Measurements from ENCODE around the gene RBP4. TPM values are rescaled to one million over a fixed set of nuclear protein-coding genes. Genes with fewer than 3 reads are reported as not detected.
A peak's percentile ranks its signal among the peaks of the same experiment; 100 is the strongest.

RBP4 gene
- total RNA-seq, 6 experiments from 2014 or later: not detected

DNA sequence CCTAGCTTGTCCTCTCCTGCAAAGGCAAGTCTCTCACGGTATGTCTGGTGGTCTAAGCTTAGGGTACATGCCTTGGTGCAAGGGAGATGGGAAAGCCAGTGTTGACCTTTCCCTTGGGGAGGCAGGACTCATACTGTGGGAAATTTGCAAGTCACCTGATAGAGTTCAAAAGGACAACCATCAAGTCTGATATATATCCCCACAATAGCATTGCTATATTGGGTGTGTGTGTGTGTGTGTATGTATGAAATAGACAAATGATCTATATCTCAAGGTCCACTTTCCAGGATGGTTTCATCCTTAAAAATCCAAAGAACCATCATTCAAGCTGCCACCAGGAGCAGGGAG is 46.7 kb downstream of the RBP4 start:
- peaks cover 15% of the 10 kb centered on the region for H3K4me1 Mint-ChIP-seq (ENCODE audit: low read depth)
- H3K36me3 Mint-ChIP-seq (ENCODE audit: low read depth): peaks cover under 1% of the 10 kb centered on the region; the same call in 1 of the 2 replicates
- peaks cover 2% of the 10 kb centered on the region for H3K9me3 Mint-ChIP-seq
- H3K27ac Mint-ChIP-seq: no peak overlapping the region
- no peak overlapping the region for H3K4me3 Mint-ChIP-seq
- no peak for DNase-seq
- peaks cover 16% of the 10 kb centered on the region for H3K27me3 Mint-ChIP-seq (ENCODE audit: insufficient read depth)
- TF ChIP-seq, protein P1, sequence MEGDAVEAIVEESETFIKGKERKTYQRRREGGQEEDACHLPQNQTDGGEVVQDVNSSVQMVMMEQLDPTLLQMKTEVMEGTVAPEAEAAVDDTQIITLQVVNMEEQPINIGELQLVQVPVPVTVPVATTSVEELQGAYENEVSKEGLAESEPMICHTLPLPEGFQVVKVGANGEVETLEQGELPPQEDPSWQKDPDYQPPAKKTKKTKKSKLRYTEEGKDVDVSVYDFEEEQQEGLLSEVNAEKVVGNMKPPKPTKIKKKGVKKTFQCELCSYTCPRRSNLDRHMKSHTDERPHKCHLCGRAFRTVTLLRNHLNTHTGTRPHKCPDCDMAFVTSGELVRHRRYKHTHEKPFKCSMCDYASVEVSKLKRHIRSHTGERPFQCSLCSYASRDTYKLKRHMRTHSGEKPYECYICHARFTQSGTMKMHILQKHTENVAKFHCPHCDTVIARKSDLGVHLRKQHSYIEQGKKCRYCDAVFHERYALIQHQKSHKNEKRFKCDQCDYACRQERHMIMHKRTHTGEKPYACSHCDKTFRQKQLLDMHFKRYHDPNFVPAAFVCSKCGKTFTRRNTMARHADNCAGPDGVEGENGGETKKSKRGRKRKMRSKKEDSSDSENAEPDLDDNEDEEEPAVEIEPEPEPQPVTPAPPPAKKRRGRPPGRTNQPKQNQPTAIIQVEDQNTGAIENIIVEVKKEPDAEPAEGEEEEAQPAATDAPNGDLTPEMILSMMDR (IDR thresholded peaks at IDR 0.05): no peak

DNA sequence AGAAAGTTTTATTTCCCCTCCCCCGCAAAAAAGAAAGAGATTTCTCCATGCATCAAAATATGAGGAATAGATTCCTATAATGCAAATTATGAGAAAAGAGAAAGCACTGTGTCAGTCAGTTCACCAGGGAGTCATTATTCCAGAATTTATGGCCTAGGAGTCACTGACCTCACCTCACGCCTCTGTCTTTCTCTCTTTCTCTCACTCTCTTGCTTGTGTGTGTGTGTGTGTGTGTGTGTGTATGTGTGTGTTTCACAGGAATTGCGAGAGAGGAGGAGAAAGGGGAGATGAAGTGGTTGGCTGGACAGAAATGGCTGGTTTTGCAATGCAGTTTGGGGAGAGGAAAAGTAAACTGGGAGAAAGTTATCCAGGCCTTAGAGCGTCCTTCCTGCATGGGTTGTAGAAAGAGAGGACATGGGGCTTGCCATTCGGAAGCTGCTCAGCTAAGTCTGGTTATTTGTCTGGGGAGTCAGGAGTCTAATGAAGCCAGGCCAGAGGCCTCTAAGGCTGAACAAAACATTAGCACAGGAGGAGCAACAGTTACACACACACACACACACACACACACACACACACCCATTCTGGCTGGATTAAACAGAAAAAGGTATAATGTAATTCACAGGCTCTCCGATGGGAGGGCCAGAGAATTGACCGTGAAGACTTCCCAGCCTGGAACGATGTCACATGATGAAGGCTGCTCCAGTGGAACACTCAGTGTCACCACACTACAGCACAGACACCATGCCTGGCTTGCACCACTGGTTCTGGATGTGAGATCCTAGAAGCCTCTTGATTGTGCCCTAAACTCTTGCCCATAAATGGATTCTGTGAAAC is 47.3 kb downstream of the RBP4 start:
- Mint-ChIP-seq H3K27ac (no peak overlapping the region), H3K9me3 (no peaks in the 10 kb centered on the region)

DNA sequence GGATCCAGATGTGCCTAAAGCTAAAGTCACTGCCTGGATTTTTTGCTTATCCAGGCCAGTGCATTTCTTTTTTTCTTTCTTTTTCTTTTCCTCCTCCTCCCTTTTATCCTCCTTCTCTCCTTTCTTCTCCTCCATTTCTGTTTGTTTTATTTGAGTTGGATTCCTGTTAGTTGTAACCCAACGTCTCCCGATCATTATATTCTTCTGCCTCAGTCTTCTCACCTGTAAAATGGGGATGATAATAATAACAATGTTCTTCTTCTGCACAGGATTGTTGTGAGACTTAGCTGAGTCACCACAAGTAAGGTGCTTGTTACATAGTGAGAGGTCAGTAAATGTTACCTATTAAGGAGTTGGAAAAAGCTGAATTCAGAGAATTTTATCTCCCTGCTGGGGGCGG is 48.3 kb downstream of the RBP4 start:
- H3K27me3 Mint-ChIP-seq (ENCODE audit: insufficient read depth): peaks cover 7% of the 10 kb centered on the region
- H3K27ac Mint-ChIP-seq: no peak overlapping the region
- TF ChIP-seq, protein P1 (IDR thresholded peaks at IDR 0.05): no peak; the same call in 1 of the 2 replicates
- no peaks in the 10 kb centered on the region for H3K36me3 Mint-ChIP-seq (ENCODE audit: low read depth)
- H3K4me1 Mint-ChIP-seq (ENCODE audit: low read depth): peaks cover 29% of the 10 kb centered on the region
- H3K4me3 Mint-ChIP-seq: no peak overlapping the region
- no peak for DNase-seq
- H3K9me3 Mint-ChIP-seq: no peaks in the 10 kb centered on the region

More for the DNA sequence above, 47.3 kb downstream of the RBP4 start:
- no peaks in the 10 kb centered on the region for H3K36me3 Mint-ChIP-seq (ENCODE audit: low read depth)
- peaks cover 20% of the 10 kb centered on the region for H3K4me1 Mint-ChIP-seq (ENCODE audit: low read depth)
- no peak overlapping the region for H3K4me3 Mint-ChIP-seq
- H3K27me3 Mint-ChIP-seq (ENCODE audit: insufficient read depth): peaks cover 13% of the 10 kb centered on the region
- TF ChIP-seq, protein P1 (IDR thresholded peaks at IDR 0.05): no peak
- no peak for DNase-seq

DNA sequence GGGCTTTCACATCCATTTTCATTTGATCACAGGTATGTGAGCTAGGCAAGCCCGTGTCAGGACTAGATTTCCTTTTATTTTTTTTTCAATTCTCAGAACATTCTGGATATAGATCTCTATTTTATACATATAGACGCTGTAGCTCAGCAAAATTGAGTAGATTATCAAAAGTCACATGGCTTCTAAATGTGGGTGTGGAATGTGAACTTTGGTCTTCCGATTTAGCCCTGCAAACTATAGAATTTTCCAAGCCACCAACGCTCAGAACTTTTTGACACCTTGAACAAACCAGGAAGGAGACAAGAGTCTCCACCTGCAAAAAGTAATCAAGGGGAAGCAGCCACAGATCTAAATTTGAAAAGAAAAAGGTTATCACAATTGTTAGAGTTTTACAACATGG is 50.4 kb downstream of the RBP4 start:
- no peak for DNase-seq
- H3K4me1 Mint-ChIP-seq (ENCODE audit: low read depth): peaks cover 42% of the 10 kb centered on the region
- no peaks in the 10 kb centered on the region for H3K9me3 Mint-ChIP-seq
- no peaks in the 10 kb centered on the region for H3K36me3 Mint-ChIP-seq (ENCODE audit: low read depth)
- H3K27me3 Mint-ChIP-seq (ENCODE audit: insufficient read depth): peaks cover 3% of the 10 kb centered on the region
- H3K27ac Mint-ChIP-seq: no peak overlapping the region
- H3K4me3 Mint-ChIP-seq: no peak overlapping the region
- TF ChIP-seq, protein P1 (IDR thresholded peaks at IDR 0.05): no peak

DNA sequence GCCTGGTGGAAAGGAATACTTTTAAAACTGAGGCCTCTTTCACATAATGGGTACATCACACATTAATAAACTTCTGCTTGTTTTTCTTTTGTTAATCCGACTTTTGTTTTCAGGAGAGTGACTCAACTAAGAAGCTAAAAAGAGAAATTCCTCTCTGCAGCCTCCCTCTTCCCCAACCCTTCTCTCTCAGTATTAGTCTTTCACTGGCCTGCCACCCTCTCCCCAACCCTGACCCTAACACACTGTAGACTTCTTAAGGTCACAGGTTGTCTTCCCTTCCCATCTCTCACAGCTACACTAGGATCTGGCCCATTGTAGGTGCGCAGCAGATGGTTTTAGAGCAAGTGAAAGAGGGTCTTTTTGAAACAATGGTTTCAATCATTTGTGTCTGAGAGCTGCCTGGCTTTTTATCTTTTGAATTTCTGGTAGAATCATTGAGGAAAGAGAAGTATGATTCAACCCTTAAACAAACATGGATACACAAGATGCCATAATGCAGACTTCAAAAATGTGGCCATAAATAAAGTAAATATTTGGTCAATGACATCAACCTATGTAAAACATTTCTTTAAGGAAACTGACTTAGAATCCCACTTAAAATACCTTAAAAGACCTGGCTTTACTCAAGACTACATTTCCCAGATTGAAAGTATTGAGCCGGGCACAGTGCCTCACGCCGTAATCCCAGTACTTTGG is 52.5 kb downstream of the RBP4 start:
- Mint-ChIP-seq H3K4me3 (peak overlapping the region; percentile 67), H3K9me3 (no peaks in the 10 kb centered on the region), H3K27me3 (ENCODE audit: insufficient read depth) (peaks cover 3% of the 10 kb centered on the region), H3K36me3 (ENCODE audit: low read depth) (no peaks in the 10 kb centered on the region), H3K27ac (peak overlapping the region; percentile 84), H3K4me1 (ENCODE audit: low read depth) (peaks cover 32% of the 10 kb centered on the region)
- DNase-seq: peak; percentile 69
- TF ChIP-seq, protein P1 (IDR thresholded peaks at IDR 0.05): no peak

Data from HFFc6 (cell line).